Activated CD8-positive, alpha-beta memory T cell treated with anti-CD3 and anti-CD28 coated beads, Interleukin-2, amount 50 U/mL, for 1 hour (primary cell): Measurements from ENCODE around the gene ZMYM1.
"Not testable (repeated sequence)": the region's sequence is repeated elsewhere in the genome, so short reads cannot be mapped to it uniquely, and the experiment has no call there.

Experiments
- DNase-seq: peaks from one replicate; pipeline ENCODE4 v3.0.0-alpha.2; 2020; ENCODE audit errors: extremely low read depth

Gene ZMYM1

GRCh38 chr1:35079003-35079930, at the start of gene ZMYM1:
Gene ZMYM1 (plus strand): TSS chr1:35079385. CDS start chr1:35093988, 14,603 bp downstream.
- DNase-seq = peak; percentile 21

GRCh38 chr1:35029761-35030160, 49.4 kb upstream of the ZMYM1 start:
- no peak for DNase-seq

GRCh38 chr1:35030338-35030737, 48.8 kb upstream of the ZMYM1 start:
- DNase-seq = no peak

GRCh38 chr1:35030756-35031446, 48.3 kb upstream of the ZMYM1 start:
- peak; percentile 14 for DNase-seq

- no peak for DNase-seq
Observed at GRCh38 chr1:35032384-35032739, 46.8 kb upstream of the ZMYM1 start.

GRCh38 chr1:35033346-35033745, 45.8 kb upstream of the ZMYM1 start:
- DNase-seq = no peak

GRCh38 chr1:35036621-35037020, 42.6 kb upstream of the ZMYM1 start:
- no peak for DNase-seq

GRCh38 chr1:35037206-35037605, 42.0 kb upstream of the ZMYM1 start:
- DNase-seq = no peak

- DNase-seq = no peak
Observed at GRCh38 chr1:35038723-35039122, 40.5 kb upstream of the ZMYM1 start.

GRCh38 chr1:35043498-35043897, 35.7 kb upstream of the ZMYM1 start:
- DNase-seq = no peak

GRCh38 chr1:35044431-35044830, 34.8 kb upstream of the ZMYM1 start:
- DNase-seq = no peak

- DNase-seq = no peak
Observed at GRCh38 chr1:35046730-35047129, 32.5 kb upstream of the ZMYM1 start.

- no peak for DNase-seq
Observed at GRCh38 chr1:35047188-35047858, 31.9 kb upstream of the ZMYM1 start.

GRCh38 chr1:35049116-35049515, 30.1 kb upstream of the ZMYM1 start:
- no peak for DNase-seq

GRCh38 chr1:35053433-35053832, 25.8 kb upstream of the ZMYM1 start:
- no peak for DNase-seq

GRCh38 chr1:35054282-35054681, 24.9 kb upstream of the ZMYM1 start:
- not testable (repeated sequence) for DNase-seq

- DNase-seq = not testable (repeated sequence)
Observed at GRCh38 chr1:35058321-35058720, 20.9 kb upstream of the ZMYM1 start.

GRCh38 chr1:35058988-35059387, 20.2 kb upstream of the ZMYM1 start:
- no peak for DNase-seq

- DNase-seq = no peak
Observed at GRCh38 chr1:35062518-35063196, 16.5 kb upstream of the ZMYM1 start.

- no peak for DNase-seq
Observed at GRCh38 chr1:35064265-35064664, 14.9 kb upstream of the ZMYM1 start.

GRCh38 chr1:35069746-35070145, 9.4 kb upstream of the ZMYM1 start:
- DNase-seq = no peak

GRCh38 chr1:35073265-35073811, 5.8 kb upstream of the ZMYM1 start:
- DNase-seq = no peak
